Measurements from ENCODE around the gene OR6C6.

DNA sequence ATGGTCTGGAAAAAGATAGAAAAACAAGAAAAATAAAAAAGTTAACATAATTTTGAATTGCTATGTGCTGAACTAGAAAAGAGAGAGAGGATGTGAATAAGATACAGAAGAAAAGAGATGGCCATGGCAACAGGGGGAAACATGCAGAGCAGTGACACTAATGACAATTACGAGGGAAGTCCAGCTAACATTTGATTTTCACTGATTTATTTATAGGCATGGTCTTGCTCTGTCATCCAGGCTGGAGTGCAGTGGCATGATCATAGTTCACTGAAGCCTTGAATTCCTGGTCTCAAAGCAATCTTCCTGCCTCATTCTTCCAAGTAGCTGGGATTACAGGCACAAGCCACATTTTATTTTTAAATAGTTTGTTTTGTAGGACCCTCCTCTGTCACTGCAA is 50.2 kb downstream of the OR6C6 start:
- TF ChIP-seq, protein P1, sequence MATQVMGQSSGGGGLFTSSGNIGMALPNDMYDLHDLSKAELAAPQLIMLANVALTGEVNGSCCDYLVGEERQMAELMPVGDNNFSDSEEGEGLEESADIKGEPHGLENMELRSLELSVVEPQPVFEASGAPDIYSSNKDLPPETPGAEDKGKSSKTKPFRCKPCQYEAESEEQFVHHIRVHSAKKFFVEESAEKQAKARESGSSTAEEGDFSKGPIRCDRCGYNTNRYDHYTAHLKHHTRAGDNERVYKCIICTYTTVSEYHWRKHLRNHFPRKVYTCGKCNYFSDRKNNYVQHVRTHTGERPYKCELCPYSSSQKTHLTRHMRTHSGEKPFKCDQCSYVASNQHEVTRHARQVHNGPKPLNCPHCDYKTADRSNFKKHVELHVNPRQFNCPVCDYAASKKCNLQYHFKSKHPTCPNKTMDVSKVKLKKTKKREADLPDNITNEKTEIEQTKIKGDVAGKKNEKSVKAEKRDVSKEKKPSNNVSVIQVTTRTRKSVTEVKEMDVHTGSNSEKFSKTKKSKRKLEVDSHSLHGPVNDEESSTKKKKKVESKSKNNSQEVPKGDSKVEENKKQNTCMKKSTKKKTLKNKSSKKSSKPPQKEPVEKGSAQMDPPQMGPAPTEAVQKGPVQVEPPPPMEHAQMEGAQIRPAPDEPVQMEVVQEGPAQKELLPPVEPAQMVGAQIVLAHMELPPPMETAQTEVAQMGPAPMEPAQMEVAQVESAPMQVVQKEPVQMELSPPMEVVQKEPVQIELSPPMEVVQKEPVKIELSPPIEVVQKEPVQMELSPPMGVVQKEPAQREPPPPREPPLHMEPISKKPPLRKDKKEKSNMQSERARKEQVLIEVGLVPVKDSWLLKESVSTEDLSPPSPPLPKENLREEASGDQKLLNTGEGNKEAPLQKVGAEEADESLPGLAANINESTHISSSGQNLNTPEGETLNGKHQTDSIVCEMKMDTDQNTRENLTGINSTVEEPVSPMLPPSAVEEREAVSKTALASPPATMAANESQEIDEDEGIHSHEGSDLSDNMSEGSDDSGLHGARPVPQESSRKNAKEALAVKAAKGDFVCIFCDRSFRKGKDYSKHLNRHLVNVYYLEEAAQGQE (IDR thresholded peaks at IDR 0.05; ENCODE audit: borderline replicate concordance), result no peak
- TF ChIP-seq, protein P1 (CRISPR knock-in tag; IDR thresholded peaks at IDR 0.05; ENCODE audit: low read depth), result no peak
- no peak for TF ChIP-seq MED1 (CRISPR knock-in tag; IDR thresholded peaks at IDR 0.05; ENCODE audit: borderline replicate concordance)
- no peak for TF ChIP-seq FOXK2 (conservative IDR thresholded peaks at IDR 0.05 in 1 of 2, IDR thresholded peaks at IDR 0.05 in 1 of 2; ENCODE audit: low read depth in 2 of 2)
- no peak for TF ChIP-seq NFIC (IDR thresholded peaks at IDR 0.05)
- TF ChIP-seq EP300 (IDR thresholded peaks at IDR 0.05; ENCODE audit: low read length), result no peak

Data from K562 (cell line).